ENCODE measurements around the gene CEP128.

DNA sequence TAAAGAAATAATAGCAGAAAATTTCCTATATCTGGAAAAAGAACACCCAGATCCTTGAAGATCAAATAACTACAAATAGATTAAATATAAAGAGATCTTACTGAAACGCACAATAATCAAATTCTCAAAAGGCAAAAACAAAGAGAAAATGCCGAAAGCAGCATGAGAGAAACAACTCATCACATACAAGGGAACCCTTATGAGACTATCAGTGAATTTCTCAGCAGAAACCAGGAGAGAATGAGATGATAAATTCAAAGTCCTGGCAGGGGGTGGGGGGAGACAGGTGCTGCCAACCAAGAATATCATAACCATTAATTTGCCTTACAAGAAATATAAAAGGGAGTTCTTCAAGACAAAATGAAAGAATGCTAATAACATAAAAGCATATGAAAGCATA is 73.7 kb downstream of the CEP128 start:
- TF ChIP-seq EZH2 (IDR thresholded peaks at IDR 0.05): no peak
- TF ChIP-seq POLR2AphosphoS5 (IDR thresholded peaks at IDR 0.05; ENCODE audit: borderline replicate concordance, low read depth, low read length): no peak
- no peak for TF ChIP-seq FOXP2 (optimal IDR thresholded peaks at IDR 0.05; ENCODE audit: control extremely low read depth, extremely low read length, insufficient read depth)
